Measurements from ENCODE around the gene PNPLA5. TPM values are rescaled to one million over a fixed set of nuclear protein-coding genes. Genes with fewer than 3 reads are reported as not detected.

The PNPLA5 gene
- total RNA-seq, 4 donors from 2014 or later = not detected

DNA sequence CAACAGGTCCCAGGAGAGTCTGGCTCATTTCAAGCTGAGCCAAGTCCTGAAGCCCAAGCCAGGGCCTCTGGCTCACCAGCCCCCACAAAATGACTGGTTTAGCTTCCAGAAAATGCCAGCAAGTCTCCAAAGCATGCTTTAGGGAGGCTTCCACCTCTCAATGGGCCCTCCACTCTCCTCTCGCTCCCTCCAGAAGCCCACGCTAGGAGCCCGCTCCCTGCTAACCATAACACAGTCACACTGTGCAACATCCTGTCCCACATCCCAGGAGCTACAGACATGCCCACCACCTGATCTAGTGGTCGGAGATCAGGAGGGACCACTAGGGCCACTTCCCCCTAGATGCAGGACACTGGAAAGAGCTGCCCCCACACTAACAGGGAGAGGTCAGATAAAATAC, 36.4 kb downstream of the PNPLA5 start:
- TF ChIP-seq, protein P1, sequence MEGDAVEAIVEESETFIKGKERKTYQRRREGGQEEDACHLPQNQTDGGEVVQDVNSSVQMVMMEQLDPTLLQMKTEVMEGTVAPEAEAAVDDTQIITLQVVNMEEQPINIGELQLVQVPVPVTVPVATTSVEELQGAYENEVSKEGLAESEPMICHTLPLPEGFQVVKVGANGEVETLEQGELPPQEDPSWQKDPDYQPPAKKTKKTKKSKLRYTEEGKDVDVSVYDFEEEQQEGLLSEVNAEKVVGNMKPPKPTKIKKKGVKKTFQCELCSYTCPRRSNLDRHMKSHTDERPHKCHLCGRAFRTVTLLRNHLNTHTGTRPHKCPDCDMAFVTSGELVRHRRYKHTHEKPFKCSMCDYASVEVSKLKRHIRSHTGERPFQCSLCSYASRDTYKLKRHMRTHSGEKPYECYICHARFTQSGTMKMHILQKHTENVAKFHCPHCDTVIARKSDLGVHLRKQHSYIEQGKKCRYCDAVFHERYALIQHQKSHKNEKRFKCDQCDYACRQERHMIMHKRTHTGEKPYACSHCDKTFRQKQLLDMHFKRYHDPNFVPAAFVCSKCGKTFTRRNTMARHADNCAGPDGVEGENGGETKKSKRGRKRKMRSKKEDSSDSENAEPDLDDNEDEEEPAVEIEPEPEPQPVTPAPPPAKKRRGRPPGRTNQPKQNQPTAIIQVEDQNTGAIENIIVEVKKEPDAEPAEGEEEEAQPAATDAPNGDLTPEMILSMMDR (IDR thresholded peaks at IDR 0.05; ENCODE audit: low read depth) = no peak

DNA sequence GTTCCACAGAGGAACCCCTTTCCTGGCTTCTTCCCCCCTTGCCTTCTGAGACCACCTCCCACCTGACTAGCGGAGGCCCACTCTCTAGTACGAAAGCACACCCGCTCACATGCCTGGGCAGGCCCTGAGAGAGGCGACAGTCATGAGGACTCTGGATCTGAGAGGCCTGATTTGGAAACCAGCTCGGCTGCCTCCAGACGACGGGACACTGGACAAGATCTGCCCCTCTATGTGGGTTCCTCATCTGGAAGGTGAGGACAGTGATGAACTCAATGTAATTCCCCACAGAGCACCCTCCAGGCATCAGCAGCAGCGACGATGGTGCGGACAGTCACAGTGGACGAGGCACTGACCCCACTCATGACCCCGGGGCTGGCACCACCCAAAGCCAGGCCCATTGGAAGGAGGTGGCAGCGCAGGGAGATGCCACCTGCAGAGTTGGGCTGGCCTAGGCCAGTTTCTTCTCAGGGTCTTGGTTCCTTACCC, 37.0 kb downstream of the PNPLA5 start:
- TF ChIP-seq, protein P1 (IDR thresholded peaks at IDR 0.05; ENCODE audit: low read depth) = no peak

DNA sequence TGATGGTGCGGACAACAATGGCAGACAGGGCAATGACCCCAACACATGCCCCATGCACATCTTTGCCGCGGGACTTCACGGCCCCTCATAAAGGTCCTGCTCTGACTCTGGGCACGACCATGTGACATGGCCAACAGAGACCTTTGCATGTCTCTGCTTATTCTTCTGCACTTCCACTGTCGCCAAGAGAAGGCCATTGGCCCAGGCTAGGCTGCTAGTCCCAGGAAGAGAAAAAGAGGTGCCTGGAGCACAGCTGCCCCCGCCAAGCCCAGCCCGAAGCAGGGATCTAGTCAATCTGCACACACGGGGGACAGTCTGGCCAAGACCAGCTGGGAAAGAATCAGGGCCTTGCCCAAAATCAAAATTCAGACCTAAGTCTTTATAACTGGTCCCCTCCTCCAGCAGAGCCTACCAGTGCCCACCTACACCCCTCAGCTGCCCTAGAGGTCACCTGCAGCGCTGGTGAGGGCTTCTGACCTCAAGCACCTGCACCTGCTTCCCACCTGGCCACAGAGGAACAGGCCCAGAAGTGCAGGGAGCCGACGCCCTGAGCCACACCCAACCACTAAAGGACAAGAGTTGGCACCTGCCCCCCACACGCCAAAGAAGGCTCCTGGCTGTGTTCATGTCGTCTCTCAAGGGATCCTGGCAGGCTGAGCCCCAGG, 37.6 kb downstream of the PNPLA5 start:
- TF ChIP-seq, protein P1 (IDR thresholded peaks at IDR 0.05; ENCODE audit: low read depth) = no peak

DNA sequence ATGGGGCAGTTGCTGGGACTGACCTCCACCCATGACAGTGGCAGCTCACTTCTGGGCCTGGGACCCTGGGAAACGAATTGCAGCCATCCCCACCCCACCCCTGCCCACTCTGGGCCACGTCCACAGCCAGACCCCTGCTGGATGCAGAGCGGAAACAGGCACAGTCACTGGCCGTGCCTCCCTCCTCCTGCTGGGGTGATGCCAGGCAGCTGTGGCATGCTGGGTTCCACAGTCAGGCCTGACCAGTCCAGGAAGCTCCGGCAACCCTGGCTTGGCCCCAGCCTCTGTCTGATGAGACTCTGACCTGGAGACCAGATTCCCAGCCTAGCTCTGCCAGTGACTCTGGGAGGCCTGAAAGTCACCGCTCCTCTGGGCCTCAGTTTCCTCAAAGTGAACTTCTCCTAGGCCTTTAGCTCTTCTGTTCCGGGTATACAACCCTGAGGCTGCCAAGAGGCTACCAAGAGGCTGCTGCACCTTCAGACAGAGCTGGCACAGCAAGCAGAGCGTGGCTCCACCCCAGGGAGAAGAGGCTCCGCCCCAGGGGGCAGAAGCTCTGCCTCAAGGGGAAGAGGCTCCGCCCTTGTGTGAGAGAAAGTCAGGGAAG, 38.4 kb downstream of the PNPLA5 start:
- TF ChIP-seq, protein P1 (IDR thresholded peaks at IDR 0.05; ENCODE audit: low read depth) = no peak

DNA sequence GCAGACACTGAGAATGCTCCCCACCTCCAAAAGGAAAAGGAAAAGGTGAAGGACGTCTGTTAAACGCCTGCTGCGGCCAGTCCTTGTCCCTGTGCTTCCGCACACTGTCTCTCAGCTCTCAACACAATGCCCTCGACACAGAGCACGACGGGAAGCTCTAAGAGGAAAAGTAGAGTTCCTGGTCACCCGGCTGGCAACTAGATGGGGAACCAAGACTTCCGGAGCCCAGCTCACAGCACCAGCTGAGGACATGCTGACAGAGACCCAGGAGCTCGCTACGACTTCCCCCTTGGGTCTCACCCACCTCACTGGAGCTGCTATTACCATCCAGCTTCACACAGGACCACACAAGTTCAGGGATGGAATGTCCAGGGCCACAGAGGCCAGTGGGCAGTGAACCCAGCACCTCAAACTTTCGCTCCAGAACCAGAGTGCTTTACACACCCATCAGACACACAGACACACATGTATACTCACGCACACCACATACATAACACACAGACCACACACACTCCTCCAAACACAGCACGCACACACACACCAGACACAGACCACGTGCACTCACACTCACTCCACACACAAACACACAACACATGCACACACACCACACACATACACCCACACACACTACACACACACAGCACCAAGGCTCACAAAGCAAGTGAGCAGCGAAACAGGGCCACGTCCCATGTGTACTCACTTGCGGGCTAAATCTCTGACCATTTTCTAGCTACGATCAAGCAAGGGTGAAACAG, 39.1 kb downstream of the PNPLA5 start:
- TF ChIP-seq, protein P1 (IDR thresholded peaks at IDR 0.05; ENCODE audit: low read depth) = no peak

DNA sequence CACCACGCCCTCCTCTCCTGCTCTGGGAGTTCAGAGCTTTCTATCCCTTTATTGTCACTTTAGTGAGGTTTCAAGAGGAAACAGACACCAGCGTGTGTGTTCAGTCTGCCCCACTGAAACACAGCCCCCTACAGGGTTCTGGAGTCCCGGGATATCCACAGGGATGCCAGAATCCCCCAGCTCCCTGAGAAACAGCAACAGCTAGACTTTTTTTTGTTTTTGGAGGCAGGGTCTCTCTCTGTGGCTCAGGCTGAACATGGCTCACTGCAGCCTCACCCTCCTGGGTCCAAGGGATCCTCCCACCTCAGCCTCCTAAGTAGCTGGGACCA, 39.9 kb downstream of the PNPLA5 start:
- TF ChIP-seq, protein P1 (IDR thresholded peaks at IDR 0.05; ENCODE audit: low read depth) = no peak
